Measurements from ENCODE around the gene E2F6. TPM values are rescaled to one million over a fixed set of nuclear protein-coding genes. Genes with fewer than 3 reads are reported as not detected.

Gene E2F6
- 21.7 to 24.3 TPM (median 23.1 TPM) in 3 replicates for total RNA-seq

DNA sequence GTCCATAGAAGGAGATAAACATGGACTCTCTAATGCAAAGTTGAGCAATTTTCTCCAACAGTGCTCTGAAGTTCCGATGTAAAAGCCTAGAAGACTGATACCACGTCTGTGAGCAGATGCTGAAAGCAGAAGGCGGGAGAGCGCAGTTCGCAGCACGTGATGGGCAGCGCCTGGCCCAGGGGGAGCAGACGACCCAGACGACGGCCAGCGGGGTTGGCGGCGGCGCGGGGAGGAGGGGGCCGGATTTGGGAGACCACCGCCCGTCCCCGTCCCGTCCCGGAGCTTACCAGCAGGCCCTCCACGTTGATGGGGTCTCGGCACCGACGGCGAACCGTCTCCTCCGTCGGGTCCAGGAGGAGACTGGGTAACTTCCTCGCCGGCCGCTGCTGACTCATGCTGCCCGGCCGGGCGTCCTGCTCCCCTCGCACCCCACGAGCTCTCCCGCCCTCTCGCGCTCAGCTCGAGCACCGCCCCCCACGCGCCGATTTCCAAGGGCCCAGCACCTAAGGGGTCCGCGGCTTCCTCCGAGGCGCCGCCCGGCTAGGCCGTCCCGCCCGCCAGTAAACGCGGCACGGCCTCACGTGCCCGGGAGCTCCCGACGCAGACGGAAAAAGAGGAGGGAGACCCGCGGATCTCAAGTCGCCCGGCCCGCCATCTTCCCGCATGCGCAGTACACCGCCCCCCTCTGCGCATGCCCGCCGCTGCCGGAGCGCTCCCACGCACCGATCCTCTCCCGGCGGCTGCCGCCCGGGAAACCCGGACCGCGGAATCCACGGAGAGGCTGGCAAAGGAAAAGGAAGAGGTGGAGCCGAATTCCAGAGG, at the start of gene E2F6:
Gene E2F6 (minus strand): TSS at position 677 of the 822 bp plus-strand sequence. CDS start 282 bp downstream, at position 395.
- peak within 1 kb of the TSS; percentile 71 for H3K4me3 Mint-ChIP-seq
- peak; percentile 87 to 98 for DNase-seq (ENCODE audit: low spot score in 2 of 2, unreplicated experiment in 2 of 2)
- H3K27me3 Mint-ChIP-seq (ENCODE audit: low read depth) = no peaks in the 10 kb centered on the region
- H3K4me1 Mint-ChIP-seq = peaks cover 25% of the 10 kb centered on the region
- H3K27ac Mint-ChIP-seq = peak within 1 kb of the TSS; percentile 84
- H3K36me3 Mint-ChIP-seq = peaks cover 10% of the 10 kb centered on the region
- TF ChIP-seq CTCF (IDR thresholded peaks at IDR 0.05; ENCODE audit: unreplicated experiment) = no peak
- no peaks in the 10 kb centered on the region for H3K9me3 Mint-ChIP-seq

DNA sequence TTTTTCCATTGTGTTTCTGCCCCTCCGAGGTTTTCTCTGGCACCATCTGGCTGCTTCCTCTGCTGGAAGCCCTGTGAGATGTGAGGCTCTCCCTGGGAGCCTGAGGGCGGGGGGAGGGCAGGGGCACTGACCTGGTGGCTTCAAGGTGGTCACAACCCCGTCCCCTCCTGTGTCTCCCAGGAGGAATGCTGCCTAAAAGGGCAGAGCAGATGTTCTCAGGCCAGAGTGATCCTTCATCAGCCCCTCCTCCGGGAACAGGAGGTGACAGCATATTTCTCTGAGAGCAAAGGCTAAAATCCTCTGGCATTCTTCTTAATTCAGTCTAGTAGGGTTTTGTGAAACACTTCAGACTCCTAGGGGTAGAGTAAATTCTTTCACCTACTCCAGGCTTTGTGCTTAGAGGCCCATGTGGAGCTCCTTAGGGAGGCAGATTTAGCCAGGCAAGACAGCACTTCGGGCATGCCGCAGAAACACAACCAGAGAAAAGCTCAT, 49.6 kb upstream of the E2F6 start:
- Mint-ChIP-seq H3K27me3 (ENCODE audit: low read depth) (no peaks in the 10 kb centered on the region), H3K36me3 (no peaks in the 10 kb centered on the region), H3K4me3 (no peak overlapping the region), H3K4me1 (no peaks in the 10 kb centered on the region), H3K27ac (no peak overlapping the region), H3K9me3 (peaks cover 2% of the 10 kb centered on the region)
- no peak for DNase-seq (ENCODE audit: low spot score in 2 of 2, unreplicated experiment in 2 of 2)
- TF ChIP-seq CTCF (IDR thresholded peaks at IDR 0.05; ENCODE audit: unreplicated experiment) = no peak

GRCh38 chr2:11514904-11515303, 48.9 kb upstream of the E2F6 start:
- DNase-seq (ENCODE audit: low spot score in 2 of 2, unreplicated experiment in 2 of 2) = no peak
- H3K27me3 Mint-ChIP-seq (ENCODE audit: low read depth) = no peaks in the 10 kb centered on the region
- H3K9me3 Mint-ChIP-seq = no peaks in the 10 kb centered on the region
- no peak overlapping the region for H3K4me3 Mint-ChIP-seq
- H3K4me1 Mint-ChIP-seq = no peaks in the 10 kb centered on the region
- H3K36me3 Mint-ChIP-seq = no peaks in the 10 kb centered on the region
- no peak overlapping the region for H3K27ac Mint-ChIP-seq
- no peak for TF ChIP-seq CTCF (IDR thresholded peaks at IDR 0.05; ENCODE audit: unreplicated experiment)

GRCh38 chr2:11514081-11514730, 48.2 kb upstream of the E2F6 start:
- no peak for DNase-seq (ENCODE audit: low spot score in 2 of 2, unreplicated experiment in 2 of 2)
- Mint-ChIP-seq H3K27me3 (ENCODE audit: low read depth) (no peaks in the 10 kb centered on the region), H3K4me1 (no peaks in the 10 kb centered on the region), H3K9me3 (no peaks in the 10 kb centered on the region), H3K36me3 (no peaks in the 10 kb centered on the region), H3K27ac (no peak overlapping the region), H3K4me3 (no peak overlapping the region)
- TF ChIP-seq CTCF (IDR thresholded peaks at IDR 0.05; ENCODE audit: unreplicated experiment) = no peak

GRCh38 chr2:11513319-11513718, 47.4 kb upstream of the E2F6 start:
- Mint-ChIP-seq H3K36me3 (no peaks in the 10 kb centered on the region), H3K27ac (no peak overlapping the region), H3K4me1 (no peaks in the 10 kb centered on the region), H3K27me3 (ENCODE audit: low read depth) (no peaks in the 10 kb centered on the region), H3K4me3 (no peak overlapping the region), H3K9me3 (no peaks in the 10 kb centered on the region)
- no peak for DNase-seq (ENCODE audit: low spot score in 2 of 2, unreplicated experiment in 2 of 2)
- no peak for TF ChIP-seq CTCF (IDR thresholded peaks at IDR 0.05; ENCODE audit: unreplicated experiment)
